HG02852 (cell line): Measurements from ENCODE around the gene POLN.

Experiments
- ATAC-seq: cut with Tn5 transposase; IDR thresholded peaks from one replicate; pipeline ENCODE4 v1.9.1; 2021; ENCODE audit warnings: mild to moderate bottlenecking, moderate library complexity; ENCODE audit not compliant: unreplicated experiment

Gene POLN

GRCh38 chr4:2126309-2127043 lies 115.4 kb downstream of the POLN start:
- ATAC-seq = no peak

GRCh38 chr4:2125831-2126230 lies 116.1 kb downstream of the POLN start:
- no peak for ATAC-seq

- no peak for ATAC-seq
Observed at GRCh38 chr4:2125023-2125422, 116.9 kb downstream of the POLN start.

DNA sequence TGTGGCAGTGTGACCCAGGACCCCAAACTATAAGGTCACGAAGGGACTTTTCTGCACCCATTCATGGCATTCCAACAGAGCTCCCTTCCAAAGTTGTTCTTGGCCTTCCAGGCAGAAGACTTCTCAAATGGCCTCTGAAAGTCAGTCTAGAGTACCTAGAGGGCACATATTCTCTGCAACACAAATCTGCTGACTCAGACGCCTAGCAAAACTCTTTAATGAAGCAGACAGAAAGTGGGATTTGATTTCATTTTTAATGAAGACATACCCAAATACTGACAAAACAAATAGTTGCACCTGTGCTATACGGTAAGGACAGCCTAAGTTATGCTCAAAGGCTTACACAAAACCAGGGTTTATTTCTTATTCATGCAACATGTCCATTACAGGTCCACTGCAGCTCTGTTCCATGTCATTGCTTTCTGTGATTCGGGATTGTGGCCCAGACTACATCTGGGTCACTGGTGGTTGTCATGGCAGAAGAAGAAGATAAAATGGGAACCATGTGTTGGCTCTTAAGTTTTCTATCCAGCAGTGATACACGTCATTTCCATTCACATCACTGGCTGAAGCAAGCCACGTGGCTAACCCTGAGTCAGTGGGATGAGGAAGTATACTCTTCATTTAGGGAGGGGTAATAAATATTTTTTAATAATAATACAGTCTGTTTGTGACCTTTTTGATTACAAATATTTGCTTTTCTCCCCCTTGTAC lies 125.1 kb downstream of the POLN start:
- ATAC-seq = no peak

DNA sequence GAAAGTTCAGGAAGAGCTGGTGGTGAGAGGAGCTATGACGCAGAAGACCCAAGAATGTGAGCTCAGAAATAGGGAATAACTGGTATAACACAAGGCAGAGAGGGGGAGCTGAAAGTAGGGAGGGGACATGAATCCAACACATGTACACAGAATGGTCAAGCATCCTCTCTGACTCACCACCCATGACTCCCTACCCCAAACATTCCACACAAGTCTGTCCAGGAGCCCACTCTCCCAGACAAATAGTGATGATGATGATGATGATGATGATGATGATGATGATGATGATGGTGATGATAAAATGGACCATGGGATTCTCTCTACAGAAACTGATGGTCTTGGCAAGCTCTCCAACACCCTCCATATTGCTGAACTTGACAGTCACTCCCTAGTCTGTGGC lies 136.4 kb downstream of the POLN start:
- no peak for ATAC-seq

DNA sequence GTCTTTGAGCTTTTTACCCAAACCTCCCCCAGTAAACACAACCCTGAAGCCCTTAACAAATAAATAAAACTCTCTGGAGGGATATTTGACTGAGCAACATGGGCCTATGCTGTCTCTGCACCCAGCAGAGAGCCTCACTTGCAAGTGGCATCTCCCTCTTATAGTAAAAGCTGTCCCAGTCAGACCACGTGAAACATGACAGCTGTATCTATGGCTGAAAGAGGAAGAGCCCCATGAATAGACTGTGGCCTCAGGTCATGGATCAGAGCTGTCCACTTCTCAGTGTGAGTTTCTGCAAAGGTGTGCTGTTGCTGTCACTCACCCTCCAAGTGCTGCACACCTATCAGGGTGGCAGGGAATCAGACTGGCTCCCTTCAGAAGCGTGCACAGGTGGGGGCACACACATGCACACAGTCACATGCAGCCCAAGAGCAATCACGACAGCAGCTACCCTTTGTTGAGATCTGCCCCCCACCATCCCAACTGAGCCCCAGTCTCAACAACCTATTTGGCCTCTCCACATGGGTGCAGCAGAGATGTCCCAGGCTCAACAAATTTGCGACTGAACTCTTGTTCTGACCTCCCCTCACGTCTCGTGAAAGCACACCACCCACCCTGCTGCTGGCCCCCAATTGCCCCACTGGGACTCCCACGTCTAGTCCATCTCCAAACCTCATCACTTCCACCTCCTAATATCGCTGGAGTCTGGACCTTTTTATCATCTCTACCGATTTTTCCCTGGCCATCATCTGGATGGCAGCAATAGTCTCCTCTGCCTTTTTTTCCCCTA lies 137.2 kb downstream of the POLN start:
- ATAC-seq = no peak

DNA sequence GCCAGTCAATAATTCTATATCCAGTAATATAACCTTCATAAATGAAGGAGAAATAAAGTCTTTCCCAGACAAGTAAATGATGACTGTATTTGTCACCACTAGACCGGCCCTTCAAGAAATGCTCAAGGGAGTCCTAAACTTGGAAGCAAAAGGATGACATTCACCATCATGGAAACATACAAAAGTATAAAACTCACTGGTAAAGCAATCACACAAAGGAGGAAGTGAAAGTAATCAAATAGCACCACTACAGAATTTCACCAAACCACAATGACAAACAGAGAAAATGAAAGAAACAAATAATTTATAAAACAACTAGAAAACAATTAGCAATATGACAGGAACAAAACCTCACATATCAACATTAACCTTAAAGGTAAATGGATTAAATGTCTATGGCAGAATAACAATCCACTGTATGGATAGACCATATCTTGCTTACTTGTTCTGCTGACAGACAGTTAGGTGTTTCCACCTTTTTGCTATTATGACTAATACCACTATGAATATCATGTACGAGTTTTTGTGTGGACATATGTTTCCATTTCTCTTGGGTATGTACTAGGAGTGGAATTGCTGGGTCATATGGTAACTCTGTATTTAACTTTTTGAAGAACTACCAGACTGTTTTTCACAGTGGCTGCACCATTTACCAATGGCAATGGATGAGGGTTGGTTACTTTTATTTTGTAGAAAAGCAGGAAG lies 137.9 kb downstream of the POLN start:
- no peak for ATAC-seq

GRCh38 chr4:2103127-2103842 lies 138.6 kb downstream of the POLN start:
- ATAC-seq = no peak

DNA sequence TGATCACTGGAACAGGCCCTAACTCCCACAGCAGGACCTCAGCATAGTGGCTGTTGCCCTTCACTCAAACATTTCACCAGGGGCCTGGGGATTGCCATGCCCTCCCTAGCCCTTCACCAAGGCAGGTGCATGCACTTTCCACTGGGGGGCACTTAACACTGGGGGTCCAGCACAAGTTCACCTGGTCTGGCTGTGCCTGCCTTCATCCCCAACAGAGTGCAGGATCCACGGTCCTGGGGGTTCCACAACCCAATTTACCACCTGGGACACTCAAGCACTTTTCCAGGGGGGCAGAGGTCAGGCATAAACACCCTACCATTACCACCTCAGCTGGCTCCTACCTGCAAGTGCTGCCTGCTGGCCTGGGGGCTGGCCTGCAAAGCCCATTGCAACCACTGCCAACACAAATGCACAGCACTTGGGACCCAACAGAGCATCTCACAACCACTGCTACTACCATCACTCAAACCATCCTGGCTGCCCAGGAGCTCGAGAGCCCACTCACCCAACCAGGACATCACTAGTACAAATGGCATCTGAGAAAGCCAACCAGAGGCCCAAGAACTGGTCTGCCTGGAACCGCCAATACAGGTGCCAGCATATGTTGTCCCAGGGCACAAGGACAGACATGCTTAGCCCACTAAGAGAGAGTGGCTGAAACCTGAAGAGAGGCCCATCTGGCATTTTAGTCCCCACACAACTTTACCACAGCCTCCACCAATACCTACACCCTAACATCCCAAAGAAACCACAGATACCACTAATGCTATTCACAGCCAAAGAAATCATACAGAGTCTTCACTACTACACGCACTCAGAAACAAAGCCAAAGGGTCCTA lies 139.7 kb downstream of the POLN start:
- ATAC-seq = no peak

DNA sequence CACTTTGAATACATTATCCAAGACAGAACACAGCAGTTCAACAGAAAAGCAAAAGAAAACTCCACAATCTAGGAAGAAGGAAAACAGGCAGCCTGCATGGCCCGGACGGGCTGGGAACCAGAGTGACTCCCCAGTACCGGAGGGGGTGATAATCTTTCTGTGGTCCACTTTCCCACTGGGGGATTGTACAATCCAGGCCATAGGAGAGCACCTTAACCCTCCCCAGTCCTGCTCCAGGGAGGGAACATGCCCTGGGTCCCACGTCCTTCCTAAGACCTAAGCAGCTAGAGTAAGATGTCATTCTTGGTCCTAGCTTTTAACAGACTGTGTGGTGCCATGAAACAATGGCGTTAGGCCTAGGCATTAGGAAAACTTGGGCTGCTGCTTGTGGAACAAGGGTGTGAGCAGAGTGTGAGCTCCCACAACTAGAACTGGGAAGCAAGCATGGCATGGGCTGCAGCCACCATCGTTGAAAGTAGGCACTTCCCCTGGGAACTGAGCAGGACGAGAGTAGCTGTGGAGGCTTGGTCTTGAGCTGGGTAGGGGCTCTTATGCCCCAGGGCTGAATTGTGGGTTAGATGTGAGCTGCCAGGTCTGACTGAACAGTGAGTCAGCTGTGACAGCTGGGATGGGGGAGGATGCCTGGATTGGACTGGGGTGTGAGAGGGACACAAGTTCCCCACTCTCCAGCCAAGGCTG lies 140.4 kb downstream of the POLN start:
- no peak for ATAC-seq

GRCh38 chr4:2096073-2096609 lies 145.8 kb downstream of the POLN start:
- no peak for ATAC-seq

DNA sequence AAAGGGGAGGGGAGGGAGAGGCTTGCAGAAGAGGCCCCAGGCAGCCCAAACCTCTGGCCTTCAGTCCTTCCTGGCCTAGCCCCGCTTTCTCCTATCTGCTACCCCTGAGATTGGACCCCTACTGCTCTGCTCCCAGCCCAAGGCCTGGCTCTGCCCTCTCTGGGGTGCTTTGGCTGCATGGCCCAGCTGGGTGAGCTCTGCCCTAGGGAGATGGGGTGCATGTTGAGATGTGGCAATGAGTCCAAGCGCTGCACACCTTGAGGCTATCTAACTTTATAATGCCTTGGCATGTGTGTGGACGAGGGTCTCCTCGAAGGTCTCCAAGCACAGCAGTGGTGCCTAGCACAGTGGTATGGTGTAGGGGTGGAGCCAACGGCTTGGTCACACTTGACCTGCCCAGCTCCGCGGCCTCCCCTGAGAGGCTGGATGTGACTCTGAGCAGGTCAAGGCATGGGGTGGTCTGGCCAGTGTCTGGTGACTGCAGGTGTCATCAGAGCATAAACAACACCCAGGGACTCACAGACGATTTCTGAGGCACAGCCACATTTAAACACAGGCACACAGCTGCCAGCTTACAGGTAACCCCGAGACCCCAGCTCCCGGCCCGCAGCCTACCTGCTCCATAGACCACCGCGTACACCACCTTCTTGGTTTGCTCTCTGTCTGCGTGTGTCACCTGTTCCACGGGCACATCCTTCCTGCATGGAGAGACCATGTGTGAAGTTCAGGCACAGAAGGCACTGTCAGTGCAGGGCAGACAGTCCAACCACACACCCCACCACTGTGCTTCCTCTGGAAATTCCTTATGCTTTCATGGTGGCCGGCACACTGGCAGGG lies 146.5 kb downstream of the POLN start:
- ATAC-seq = no peak

GRCh38 chr4:2094545-2094944 lies 147.4 kb downstream of the POLN start:
- no peak for ATAC-seq

- ATAC-seq = no peak
Observed at GRCh38 chr4:2093265-2093664, 148.7 kb downstream of the POLN start.

DNA sequence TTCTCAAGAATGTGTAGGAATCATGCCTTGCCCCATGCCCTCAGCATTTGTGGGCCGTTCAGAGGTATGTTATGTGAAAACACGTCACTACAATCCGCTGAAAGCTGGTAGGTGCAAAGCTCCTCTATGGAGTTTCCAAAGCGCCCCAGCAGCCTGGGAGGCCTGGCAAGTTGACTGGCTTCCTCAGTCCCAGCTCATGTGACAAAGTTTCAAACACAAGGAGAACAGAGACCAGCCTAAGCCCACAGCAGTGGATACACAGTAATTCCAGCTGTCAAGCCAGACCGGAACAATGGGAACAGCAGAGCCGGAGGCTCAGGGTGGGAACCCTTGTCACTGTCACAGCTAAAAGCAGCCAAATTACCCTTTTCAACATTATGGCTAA lies 149.3 kb downstream of the POLN start:
- no peak for ATAC-seq

- ATAC-seq = no peak
Observed at GRCh38 chr4:2091990-2092668, 149.8 kb downstream of the POLN start.

GRCh38 chr4:2090642-2091041 lies 151.3 kb downstream of the POLN start:
- no peak for ATAC-seq
